Measurements from ENCODE around the gene LPAR3. TPM values are rescaled to one million over a fixed set of nuclear protein-coding genes. Genes with fewer than 3 reads are reported as not detected.

LPAR3 gene
- total RNA-seq, 1 donor from 2014 or later = 14.0 TPM

DNA sequence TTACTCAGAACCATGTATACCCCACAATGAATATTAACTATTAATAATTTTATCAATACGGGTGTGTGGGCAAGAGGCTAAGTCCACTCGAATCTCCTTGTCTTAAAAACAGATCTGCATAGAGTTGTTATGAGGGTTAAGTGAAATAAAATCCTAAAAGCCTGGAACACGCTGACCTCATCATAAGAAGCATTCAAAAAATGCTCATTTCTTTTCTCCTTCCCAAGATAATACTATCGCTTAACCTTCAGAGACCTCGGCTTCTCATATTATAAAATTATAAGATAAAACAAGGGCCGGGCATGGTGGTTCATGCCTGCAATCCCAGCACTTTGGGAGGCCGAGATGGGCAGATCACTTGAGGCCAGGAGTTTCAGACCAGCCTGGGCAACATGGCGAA is 35.1 kb downstream of the LPAR3 start:
- peaks cover 14% of the 10 kb centered on the region for H3K9me3 Mint-ChIP-seq (ENCODE audit: unreplicated experiment)
- no peaks in the 10 kb centered on the region for H3K36me3 Mint-ChIP-seq (ENCODE audit: unreplicated experiment)
- no peak overlapping the region for H3K4me3 Mint-ChIP-seq (ENCODE audit: unreplicated experiment)
- peaks cover 8% of the 10 kb centered on the region for H3K27me3 Mint-ChIP-seq (ENCODE audit: unreplicated experiment)
- H3K27ac Mint-ChIP-seq (ENCODE audit: unreplicated experiment) = no peak overlapping the region
- peaks cover 44% of the 10 kb centered on the region for H3K4me1 Mint-ChIP-seq (ENCODE audit: low read depth, unreplicated experiment)
- DNase-seq = no peak
- TF ChIP-seq, protein P1, sequence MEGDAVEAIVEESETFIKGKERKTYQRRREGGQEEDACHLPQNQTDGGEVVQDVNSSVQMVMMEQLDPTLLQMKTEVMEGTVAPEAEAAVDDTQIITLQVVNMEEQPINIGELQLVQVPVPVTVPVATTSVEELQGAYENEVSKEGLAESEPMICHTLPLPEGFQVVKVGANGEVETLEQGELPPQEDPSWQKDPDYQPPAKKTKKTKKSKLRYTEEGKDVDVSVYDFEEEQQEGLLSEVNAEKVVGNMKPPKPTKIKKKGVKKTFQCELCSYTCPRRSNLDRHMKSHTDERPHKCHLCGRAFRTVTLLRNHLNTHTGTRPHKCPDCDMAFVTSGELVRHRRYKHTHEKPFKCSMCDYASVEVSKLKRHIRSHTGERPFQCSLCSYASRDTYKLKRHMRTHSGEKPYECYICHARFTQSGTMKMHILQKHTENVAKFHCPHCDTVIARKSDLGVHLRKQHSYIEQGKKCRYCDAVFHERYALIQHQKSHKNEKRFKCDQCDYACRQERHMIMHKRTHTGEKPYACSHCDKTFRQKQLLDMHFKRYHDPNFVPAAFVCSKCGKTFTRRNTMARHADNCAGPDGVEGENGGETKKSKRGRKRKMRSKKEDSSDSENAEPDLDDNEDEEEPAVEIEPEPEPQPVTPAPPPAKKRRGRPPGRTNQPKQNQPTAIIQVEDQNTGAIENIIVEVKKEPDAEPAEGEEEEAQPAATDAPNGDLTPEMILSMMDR (IDR thresholded peaks at IDR 0.05; ENCODE audit: partially characterized antibody, unreplicated experiment) = no peak

DNA sequence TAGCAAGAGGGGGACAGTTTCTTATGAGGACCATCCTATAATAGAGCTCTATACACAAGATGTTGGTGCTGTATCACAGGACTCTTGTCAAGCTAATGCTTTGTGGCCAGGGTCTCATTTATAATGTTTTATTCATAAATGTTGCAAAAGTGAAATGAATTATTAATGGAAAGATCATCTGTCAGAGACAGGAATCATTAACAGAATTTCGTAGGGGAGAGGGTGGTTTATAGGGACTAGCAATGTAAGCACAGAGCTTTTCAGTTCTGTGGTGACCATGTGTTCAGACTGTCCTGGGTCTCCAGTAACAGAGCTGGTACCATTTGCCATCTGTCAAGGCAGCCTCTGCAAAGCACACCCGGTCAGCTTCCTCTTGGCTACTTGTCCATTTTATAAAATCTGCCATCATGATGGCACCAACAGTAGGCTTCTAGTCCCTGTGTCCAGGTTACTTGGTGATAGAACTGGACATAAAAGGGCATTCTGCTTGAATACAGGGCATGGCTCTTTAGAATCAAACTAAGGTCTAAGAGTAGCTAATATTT is 36.2 kb downstream of the LPAR3 start:
- peaks cover 47% of the 10 kb centered on the region for H3K4me1 Mint-ChIP-seq (ENCODE audit: low read depth, unreplicated experiment)
- TF ChIP-seq, protein P1 (IDR thresholded peaks at IDR 0.05; ENCODE audit: partially characterized antibody, unreplicated experiment) = no peak
- no peak for DNase-seq
- H3K27ac Mint-ChIP-seq (ENCODE audit: unreplicated experiment) = peak overlapping the region; percentile 94
- peaks cover 8% of the 10 kb centered on the region for H3K27me3 Mint-ChIP-seq (ENCODE audit: unreplicated experiment)
- H3K9me3 Mint-ChIP-seq (ENCODE audit: unreplicated experiment) = peaks cover 14% of the 10 kb centered on the region
- no peaks in the 10 kb centered on the region for H3K36me3 Mint-ChIP-seq (ENCODE audit: unreplicated experiment)
- peak overlapping the region; percentile 8 for H3K4me3 Mint-ChIP-seq (ENCODE audit: unreplicated experiment)

DNA sequence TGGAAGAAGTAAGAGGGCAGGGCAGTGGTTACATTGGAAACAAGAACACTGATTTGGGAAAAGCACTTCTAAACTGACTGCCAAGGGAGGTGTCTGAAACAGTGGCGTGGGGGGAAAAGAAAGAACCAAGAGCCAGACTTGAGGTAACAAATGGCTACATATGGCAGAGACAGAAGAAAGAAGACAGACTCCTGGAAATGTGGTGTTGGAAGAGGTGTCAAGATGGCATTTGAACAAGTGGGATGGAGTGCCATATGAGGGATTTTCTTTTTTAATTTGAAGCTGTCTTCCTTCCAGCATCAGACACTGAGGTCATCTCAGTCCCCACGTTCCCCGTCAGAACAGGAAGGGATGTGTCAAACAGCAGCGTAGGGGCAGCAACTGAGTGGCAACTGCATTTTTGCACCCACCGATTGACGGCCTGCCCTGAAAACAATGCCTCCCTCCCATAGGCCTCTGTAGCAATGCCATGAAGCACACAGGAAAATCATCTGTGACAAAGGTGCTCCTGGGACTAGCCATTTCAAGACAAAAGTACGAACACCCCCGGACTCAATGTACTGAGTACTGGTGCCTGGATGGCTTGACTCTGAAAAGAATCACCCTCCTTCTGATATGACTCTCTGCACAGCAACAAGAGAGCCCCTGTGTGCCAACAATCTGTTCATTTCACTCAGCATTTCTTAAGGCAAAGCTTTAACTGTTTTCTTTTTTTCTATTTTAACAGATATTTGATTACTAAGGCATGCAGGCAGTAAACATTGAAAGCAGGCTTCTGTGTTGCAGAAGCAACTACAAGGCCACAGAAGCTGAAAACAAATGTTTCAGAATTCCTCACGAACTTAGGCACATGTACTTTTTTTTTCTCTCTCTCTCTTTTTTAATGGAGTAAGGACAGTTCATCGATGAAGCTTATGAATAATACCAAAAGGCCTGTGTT is 37.0 kb downstream of the LPAR3 start:
- no peak for DNase-seq
- H3K4me3 Mint-ChIP-seq (ENCODE audit: unreplicated experiment) = peak overlapping the region; percentile 55
- TF ChIP-seq, protein P1 (IDR thresholded peaks at IDR 0.05; ENCODE audit: partially characterized antibody, unreplicated experiment) = no peak
- peaks cover 47% of the 10 kb centered on the region for H3K4me1 Mint-ChIP-seq (ENCODE audit: low read depth, unreplicated experiment)
- H3K9me3 Mint-ChIP-seq (ENCODE audit: unreplicated experiment) = peaks cover 14% of the 10 kb centered on the region
- peak overlapping the region; percentile 94 for H3K27ac Mint-ChIP-seq (ENCODE audit: unreplicated experiment)
- peaks cover 10% of the 10 kb centered on the region for H3K27me3 Mint-ChIP-seq (ENCODE audit: unreplicated experiment)
- H3K36me3 Mint-ChIP-seq (ENCODE audit: unreplicated experiment) = no peaks in the 10 kb centered on the region

DNA sequence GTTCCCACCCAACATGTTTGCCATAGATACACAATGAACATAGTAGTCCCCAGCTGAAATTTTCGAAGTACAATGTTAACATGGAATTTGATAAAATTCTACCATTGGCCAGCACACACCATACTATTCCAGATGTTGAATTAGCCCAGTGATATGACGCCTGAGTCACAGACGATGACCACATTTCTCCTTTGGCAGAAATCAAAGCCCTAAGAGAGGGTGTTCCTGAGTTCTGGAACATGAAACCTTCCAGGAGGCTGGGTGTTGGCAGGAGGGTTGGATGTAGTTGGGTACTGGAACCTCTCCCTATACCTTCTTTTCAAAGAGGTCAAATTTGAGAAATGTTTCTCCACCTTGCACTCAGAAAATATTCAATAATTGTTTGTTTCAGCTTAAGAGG is 37.8 kb downstream of the LPAR3 start:
- no peak for DNase-seq
- H3K36me3 Mint-ChIP-seq (ENCODE audit: unreplicated experiment) = no peaks in the 10 kb centered on the region
- peak overlapping the region; percentile 17 for H3K4me3 Mint-ChIP-seq (ENCODE audit: unreplicated experiment)
- H3K27me3 Mint-ChIP-seq (ENCODE audit: unreplicated experiment) = peaks cover 10% of the 10 kb centered on the region
- H3K9me3 Mint-ChIP-seq (ENCODE audit: unreplicated experiment) = peaks cover 13% of the 10 kb centered on the region
- TF ChIP-seq, protein P1 (IDR thresholded peaks at IDR 0.05; ENCODE audit: partially characterized antibody, unreplicated experiment) = no peak
- peaks cover 44% of the 10 kb centered on the region for H3K4me1 Mint-ChIP-seq (ENCODE audit: low read depth, unreplicated experiment)
- peak overlapping the region; percentile 94 for H3K27ac Mint-ChIP-seq (ENCODE audit: unreplicated experiment)

Data from glutamatergic neuron (in vitro differentiated cells).